ENCODE measurements around the gene FANCI.

GRCh38 chr15:89309993-89310392, 66.2 kb downstream of the FANCI start:
- TF ChIP-seq CTCF (IDR thresholded peaks at IDR 0.05; ENCODE audit: borderline replicate concordance, extremely low read depth, low read length, poor library complexity, severe bottlenecking) (no peak), EZH2 (IDR thresholded peaks at IDR 0.05; ENCODE audit: borderline replicate concordance, low read depth, low read length, severe bottlenecking) (no peak)

All from DND-41 (cell line).